ENCODE results near the gene SRC.

- TF ChIP-seq CTCF (IDR thresholded peaks at IDR 0.05) (no peak), POLR2A (IDR thresholded peaks at IDR 0.05) (no peak), POLR2AphosphoS5 (IDR thresholded peaks at IDR 0.05) (no peak)
Observed at GRCh38 chr20:37325206-37325605, 20.7 kb upstream of the SRC start.

Data from prostate gland (tissue), 2 donors.